GM12878 (cell line): ENCODE results near the gene ZNF124. TPM values are rescaled to one million over a fixed set of nuclear protein-coding genes. Genes with fewer than 3 reads are reported as not detected.

ENCODE experiments used
- ATAC-seq: fragments of 200-7000 bp; cut with Tn5 transposase; 3 replicates; pipeline ENCODE4 v1.9.1; 2020; ENCODE audit warnings: mild to moderate bottlenecking, moderate library complexity
- BruUV-seq: library from RNA; stranded (reverse); fragments of 400-500 nt; replicated peaks from 2 replicates; lab custom pipeline; 2021; lab: Mats Ljungman, UMichigan
- CTCF ChIA-PET: fragments of 300-600 bp; sonication (Branson Sonifier 250); formaldehyde crosslinking; extraction: SDS; loops from one replicate; lab custom pipeline; 2021; ENCODE audit warnings: inconsistent platforms; lab: Yijun Ruan, JAX
- POLR2A ChIA-PET: fragments of 350-600 bp; formaldehyde crosslinking; extraction: SDS; loops from one replicate; lab custom pipeline; 2021; ENCODE audit warnings: inconsistent platforms; lab: Charles Lee
- RAD21 ChIA-PET: fragments of 300-600 bp; sonication (Branson Sonifier 250); formaldehyde crosslinking; loops from one replicate; lab custom pipeline; 2023; ENCODE audit warnings: antibody characterized with exemption; ENCODE audit not compliant: unreplicated experiment; lab: Charles Lee
- SMC1A ChIA-PET: fragments of 300-600 bp; sonication (Branson Sonifier 250); formaldehyde crosslinking; loops from one replicate; lab custom pipeline; 2023; ENCODE audit not compliant: unreplicated experiment, uncharacterized antibody; lab: Charles Lee
- DNase-seq: peaks from one replicate; pipeline ENCODE4 v3.0.0-alpha.2; 2011; ENCODE audit warnings: low read depth, low spot score
- FAIRE-seq: peaks from 3 replicates; lab custom pipeline; 2011; peaks lifted over from hg19 to GRCh38; lab: Jason Lieb, UNC
- H2AFZ ChIP-seq: 2 replicates; pipeline ENCODE4 v1.6.0; 2011; ENCODE audit warnings: low read depth, low read length, control low read depth; ENCODE audit not compliant: control insufficient read depth
- H3K27ac ChIP-seq: 2 replicates; pipeline ENCODE4 v1.5.1; 2011; ENCODE audit warnings: control low read depth; ENCODE audit not compliant: control insufficient read depth, insufficient read depth
- H3K27me3 ChIP-seq, 2 experiments: replicated peaks in 1 of 2; 2 replicates each; pipeline versions ENCODE4 v1.6.0 to v1.6.1; 2011; ENCODE audit warnings: low read length in 1 of 2; ENCODE audit not compliant: control insufficient read depth in 2 of 2, insufficient read depth in 2 of 2
- H3K36me3 ChIP-seq, 2 experiments: 2 replicates each; pipeline ENCODE4 v1.5.1; 2011; ENCODE audit warnings: low read length in 1 of 2; ENCODE audit not compliant: control insufficient read depth in 2 of 2, insufficient read depth in 2 of 2
- H3K4me1 ChIP-seq: 2 replicates; pipeline ENCODE4 v1.6.1; 2011; ENCODE audit warnings: mild to moderate bottlenecking, low read length, moderate library complexity, mixed read lengths; ENCODE audit not compliant: control insufficient read depth, insufficient read depth
- H3K4me2 ChIP-seq: 2 replicates; pipeline ENCODE4 v1.6.0; 2011; ENCODE audit warnings: control low read depth; ENCODE audit not compliant: control insufficient read depth, insufficient read depth
- H3K4me3 ChIP-seq: fragments of 200-600 bp; sonication (generic); 2 replicates; pipeline ENCODE4 v1.5.1; 2016
- H3K79me2 ChIP-seq: 2 replicates; pipeline ENCODE4 v1.6.0; 2011; ENCODE audit warnings: low read length; ENCODE audit not compliant: control insufficient read depth, insufficient read depth
- H3K9ac ChIP-seq: 2 replicates; pipeline ENCODE4 v1.8.0; 2011; ENCODE audit warnings: low read length, control low read depth, mixed read lengths; ENCODE audit not compliant: control insufficient read depth, insufficient read depth
- H3K9me3 ChIP-seq: replicated peaks from 3 replicates; pipeline ENCODE4 v1.5.1; 2011; ENCODE audit warnings: mild to moderate bottlenecking, low read length; ENCODE audit not compliant: control insufficient read depth, insufficient read depth
- H4K20me1 ChIP-seq: 2 replicates; pipeline ENCODE4 v1.6.0; 2011; ENCODE audit not compliant: control insufficient read depth, insufficient read depth
- KDM1A ChIP-seq: fragments of 200-600 bp; sonication (generic); IDR thresholded peaks from 2 replicates; pipeline ENCODE4 v1.6.1; 2016; ENCODE audit warnings: borderline replicate concordance
- KLF5 ChIP-seq: fragments of 450-650 bp; IDR thresholded peaks from 2 replicates; pipeline ENCODE4 v1.6.1; 2014; ENCODE audit warnings: mild to moderate bottlenecking; ENCODE audit not compliant: partially characterized antibody
- MYC ChIP-seq: IDR thresholded peaks from 2 replicates; pipeline ENCODE4 v1.6.1; 2011; ENCODE audit warnings: mild to moderate bottlenecking, low read length, moderate library complexity, inconsistent platforms; ENCODE audit not compliant: insufficient read depth, insufficient replicate concordance, insufficient read length, severe bottlenecking
- POU2F2 ChIP-seq: IDR thresholded peaks from 3 replicates; pipeline ENCODE4 v1.6.1; 2011; ENCODE audit warnings: low read depth, mild to moderate bottlenecking, low read length, borderline replicate concordance
- RFX5 ChIP-seq: IDR thresholded peaks from 2 replicates; pipeline ENCODE4 v1.6.1; 2011; ENCODE audit warnings: low read depth, low read length, improper control_type of control experiment
- SPI1 ChIP-seq: IDR thresholded peaks from 2 replicates; pipeline ENCODE4 v1.6.1; 2011; ENCODE audit warnings: low read depth, mild to moderate bottlenecking, low read length, moderate library complexity, borderline replicate concordance; ENCODE audit not compliant: insufficient read depth
- YY1 ChIP-seq: IDR thresholded peaks from 2 replicates; pipeline ENCODE4 v1.6.1; 2011; ENCODE audit warnings: low read depth, mild to moderate bottlenecking, low read length
- ZNF274 ChIP-seq: IDR thresholded peaks from one replicate; pipeline ENCODE4 v1.8.0; 2011; ENCODE audit not compliant: insufficient read length, insufficient read depth
- ZNF622 ChIP-seq: fragments of 450-650 bp; IDR thresholded peaks from 2 replicates; pipeline ENCODE4 v1.6.1; 2017; ENCODE audit warnings: mild to moderate bottlenecking, inconsistent platforms
- ZSCAN29 ChIP-seq: fragments of 450-650 bp; IDR thresholded peaks from 2 replicates; pipeline ENCODE4 v1.6.1; 2017; ENCODE audit warnings: mild to moderate bottlenecking, moderate library complexity
- ZZZ3 ChIP-seq: IDR thresholded peaks from 2 replicates; pipeline ENCODE4 v1.6.1; 2011; ENCODE audit warnings: low read depth; ENCODE audit not compliant: control insufficient read depth, insufficient read length
- WGBS: methylation state at CpG from one replicate; pipeline ENCODE4 v1.1.6; 2016; ENCODE audit warnings: low lambda C conversion rate; ENCODE audit not compliant: insufficient replicate concordance, insufficient coverage; ENCODE audit errors: missing lambda C conversion rate; 5-methylcytosine and 5-hydroxymethylcytosine counted together
- in situ Hi-C: fragments of 300-500 bp; cut with MboI; formaldehyde crosslinking; loops from 9 replicates; pipeline ENCODE4 v1.14.3; 2018; ENCODE audit warnings: mixed read lengths
- intact Hi-C: fragments of 100-400 bp; cut with micrococcal nuclease; formaldehyde crosslinking; loops from one replicate; pipeline ENCODE4 v1.14.2; 2022; ENCODE audit not compliant: unreplicated experiment
- polyA plus RNA-seq, 11 experiments: library from polyadenylated mRNA; depleted of rRNA in 4 of 11; unstranded in 6 of 11; stranded (reverse) in 5 of 11; fragments of >200 nt; fragmentation: Nextera tagmentation in 4 of 11; fragmentation: Illumina TruSeq in 1 of 11; extraction: Ambion mirVana in 4 of 11; extraction: Trizol in 1 of 11; gene quantifications; 1 replicate in 1 of 11; 2 replicates in 10 of 11; pipeline versions ENCODE4 v1.2.1 to v1.2.3, GENCODE V29; 2011 to 2016; ENCODE audit warnings: inconsistent platforms in 2 of 11, missing spikeins in 2 of 11, low read depth in 1 of 11
- total RNA-seq, 4 experiments: library from RNA; depleted of rRNA in 3 of 4; stranded (reverse); fragments of >200 nt in 3 of 4; fragmentation: Illumina TruSeq in 1 of 4; extraction: Trizol in 1 of 4; gene quantifications; 2 replicates each; pipeline versions ENCODE4 v1.2.1 to v1.2.3, GENCODE V29; 2013 to 2021

Gene ZNF124
- total and polyA plus RNA-seq, 10 of the 15 experiments (the other 5 are each of a cell fraction or from before 2014, with no cell fraction given): 6.8 to 37.5 (median 12.5) TPM

DNA sequence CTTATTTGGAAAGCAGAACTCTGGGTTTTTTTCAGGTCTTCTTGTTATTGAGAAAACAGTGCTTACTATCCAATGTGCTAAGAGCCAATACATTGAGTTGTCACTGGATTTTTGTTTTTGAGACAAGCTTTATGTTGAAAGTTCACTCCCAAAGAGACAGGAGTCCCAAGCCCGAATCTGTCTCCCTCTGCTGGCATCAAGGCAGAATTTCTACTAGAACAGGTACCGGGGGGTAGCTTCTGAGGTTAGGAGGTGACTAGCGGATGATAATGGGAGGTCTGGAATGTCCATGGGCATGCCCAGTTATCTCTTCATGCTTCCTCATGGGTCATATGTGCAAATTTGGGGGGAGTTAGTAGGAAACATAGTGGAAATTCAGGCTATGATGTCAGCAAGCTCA lies 25.1 kb downstream of the ZNF124 start:
- no peak overlapping the region for H3K4me3 ChIP-seq
- TF ChIP-seq KLF5 (no peak), ZNF274 (no peak), ZSCAN29 (no peak), KDM1A (no peak), ZZZ3 (no peak), YY1 (no peak), ZNF622 (no peak), POU2F2 (no peak), MYC (no peak), SPI1 (no peak), RFX5 (no peak)
- ATAC-seq (no peak), DNase-seq (no peak), FAIRE-seq (no peak)
- ChIA-PET CTCF (interaction anchor here (0.6 to 1.0 kb wide), 3 partner anchors 14 to 123 kb away, joined by 3 read pairs; no protein-coding TSS in a partner anchor), POLR2A (interaction anchor here (0.7 to 1.4 kb wide), 2 partner anchors 9 to 1039 kb away, joined by 3 to 4 read pairs; no protein-coding TSS in a partner anchor), SMC1A (interaction anchor here (0.6 to 1.3 kb wide), 4 partner anchors 8 to 348 kb away, joined by 3 to 4 read pairs (median 3); no protein-coding TSS in a partner anchor), RAD21 (no interaction called here)
- H3K9ac ChIP-seq: no peak overlapping the region
- no peak overlapping the region for H3K27ac ChIP-seq
- H3K4me1 ChIP-seq: no peaks in the 10 kb centered on the region
- H3K79me2 ChIP-seq: no peaks in the 10 kb centered on the region; the same call in 1 of the 2 replicates
- H3K9me3 ChIP-seq: peaks cover 40% of the 10 kb centered on the region
- no peaks in the 10 kb centered on the region for H4K20me1 ChIP-seq
- H3K36me3 ChIP-seq: peaks cover 0 to 3% of the 10 kb centered on the region in 2 experiments; a peak in 1 of 4 replicates
- in situ Hi-C loops (no loop called here), intact Hi-C loops (no loop called here)
- 94% methylated on average over 3 of the region's 3 CpGs for WGBS
- H3K4me2 ChIP-seq: no peak overlapping the region
- BruUV-seq: no TSS peak
- no peak overlapping the region for H2AFZ ChIP-seq
- H3K27me3 ChIP-seq: no peaks in the 10 kb centered on the region
